Activated CD8-positive, alpha-beta T cell treated with anti-CD3 and anti-CD28 coated beads for 36 hours (primary cell): ENCODE data around the gene MIPOL1. TPM values are rescaled to one million over a fixed set of nuclear protein-coding genes. Genes with fewer than 3 reads are reported as not detected.

Experiments used
- ATAC-seq: fragments of 200-7000 bp; cut with Tn5 transposase; one replicate; pipeline ENCODE4 v1.10.0; 2021; ENCODE audit warnings: mild to moderate bottlenecking, moderate library complexity
- CTCF ChIA-PET: fragments of 350-600 bp; sonication (Branson Sonifier 250); formaldehyde crosslinking; loops from one replicate; lab custom pipeline; 2021; ENCODE audit warnings: antibody characterized with exemption; lab: Charles Lee
- POLR2A ChIA-PET: fragments of 350-600 bp; sonication (Branson Sonifier 250); formaldehyde crosslinking; loops from one replicate; lab custom pipeline; 2021; ENCODE audit warnings: antibody characterized with exemption; lab: Charles Lee
- DNase-seq: peaks from one replicate; pipeline ENCODE4 v3.0.0-alpha.2; 2020
- H3K27ac Mint-ChIP-seq: one replicate; pipeline ENCODE4 v1.8.0; 2021; ENCODE audit warnings: mild to moderate bottlenecking, mixed read lengths
- H3K27me3 Mint-ChIP-seq: one replicate; pipeline ENCODE4 v1.8.0; 2021; ENCODE audit warnings: mixed read lengths
- H3K36me3 Mint-ChIP-seq: one replicate; pipeline ENCODE4 v1.8.0; 2021; ENCODE audit warnings: low read depth, mixed read lengths
- H3K4me1 Mint-ChIP-seq: one replicate; pipeline ENCODE4 v1.8.0; 2021; ENCODE audit warnings: low read depth, mixed read lengths
- H3K4me3 Mint-ChIP-seq: one replicate; pipeline ENCODE4 v1.8.0; 2021; ENCODE audit warnings: mild to moderate bottlenecking, moderate library complexity, mixed read lengths
- H3K9me3 Mint-ChIP-seq: one replicate; pipeline ENCODE4 v1.8.0; 2021; ENCODE audit warnings: mixed read lengths
- CTCF ChIP-seq: fragments of 200-600 bp; IDR thresholded peaks from one replicate; pipeline ENCODE4 v1.8.0; 2022; ENCODE audit warnings: antibody characterized with exemption, mild to moderate bottlenecking
- intact Hi-C: fragments of 100-400 bp; cut with micrococcal nuclease; formaldehyde crosslinking; loops from one replicate; pipeline ENCODE4 v1.10.0; 2022
- total RNA-seq, 2 experiments: library from RNA; stranded (reverse); gene quantifications; one replicate each; pipeline ENCODE4 v1.2.3, GENCODE V29; 2021

The MIPOL1 gene
- total RNA-seq, 2 experiments from 2014 or later = not detected

GRCh38 chr14:37491076-37491475 is 293.3 kb downstream of the MIPOL1 start:
- POLR2A ChIA-PET = no interaction called here
- Mint-ChIP-seq H3K27me3 (no peaks in the 10 kb centered on the region), H3K27ac (no peak overlapping the region), H3K36me3 (no peaks in the 10 kb centered on the region), H3K4me1 (no peaks in the 10 kb centered on the region), H3K9me3 (peaks cover 8% of the 10 kb centered on the region), H3K4me3 (no peak overlapping the region)
- ATAC-seq (no peak), DNase-seq (no peak)
- no peak for TF ChIP-seq CTCF
- intact Hi-C loops = no loop called here
- CTCF ChIA-PET = no interaction called here

- Mint-ChIP-seq H3K27ac (no peak overlapping the region), H3K4me1 (no peaks in the 10 kb centered on the region), H3K9me3 (peaks cover 5% of the 10 kb centered on the region), H3K4me3 (no peak overlapping the region), H3K27me3 (no peaks in the 10 kb centered on the region), H3K36me3 (no peaks in the 10 kb centered on the region)
- no peak for TF ChIP-seq CTCF
- ChIA-PET CTCF (no interaction called here), POLR2A (no interaction called here)
- intact Hi-C loops = no loop called here
- no peak for ATAC-seq
- DNase-seq = no peak
Observed at GRCh38 chr14:37493606-37494005, 295.9 kb downstream of the MIPOL1 start.

- intact Hi-C loops = no loop called here
- ChIA-PET CTCF (no interaction called here), POLR2A (no interaction called here)
- peaks cover 3% of the 10 kb centered on the region for H3K9me3 Mint-ChIP-seq
- H3K27me3 Mint-ChIP-seq = no peaks in the 10 kb centered on the region
- no peaks in the 10 kb centered on the region for H3K36me3 Mint-ChIP-seq
- DNase-seq = no peak
- no peaks in the 10 kb centered on the region for H3K4me1 Mint-ChIP-seq
- no peak overlapping the region for H3K27ac Mint-ChIP-seq
- ATAC-seq = no peak
- no peak for TF ChIP-seq CTCF
- H3K4me3 Mint-ChIP-seq = no peak overlapping the region
Observed at GRCh38 chr14:37497422-37497821, 299.7 kb downstream of the MIPOL1 start.

GRCh38 chr14:37501877-37502276 is 304.1 kb downstream of the MIPOL1 start:
- no peak for DNase-seq
- no peak for ATAC-seq
- Mint-ChIP-seq H3K36me3 (no peaks in the 10 kb centered on the region), H3K27ac (no peak overlapping the region), H3K4me3 (no peak overlapping the region), H3K27me3 (no peaks in the 10 kb centered on the region), H3K4me1 (no peaks in the 10 kb centered on the region), H3K9me3 (no peaks in the 10 kb centered on the region)
- intact Hi-C loops = no loop called here
- ChIA-PET CTCF (no interaction called here), POLR2A (no interaction called here)
- TF ChIP-seq CTCF = no peak

GRCh38 chr14:37508503-37508902 is 310.8 kb downstream of the MIPOL1 start:
- Mint-ChIP-seq H3K9me3 (no peaks in the 10 kb centered on the region), H3K27ac (no peak overlapping the region), H3K4me1 (no peaks in the 10 kb centered on the region), H3K4me3 (no peak overlapping the region), H3K36me3 (no peaks in the 10 kb centered on the region), H3K27me3 (no peaks in the 10 kb centered on the region)
- TF ChIP-seq CTCF = no peak
- CTCF ChIA-PET = no interaction called here
- POLR2A ChIA-PET = no interaction called here
- intact Hi-C loops = no loop called here
- DNase-seq = no peak
- no peak for ATAC-seq
